ENCODE data around the gene PTRH2.

The PTRH2 gene

DNA sequence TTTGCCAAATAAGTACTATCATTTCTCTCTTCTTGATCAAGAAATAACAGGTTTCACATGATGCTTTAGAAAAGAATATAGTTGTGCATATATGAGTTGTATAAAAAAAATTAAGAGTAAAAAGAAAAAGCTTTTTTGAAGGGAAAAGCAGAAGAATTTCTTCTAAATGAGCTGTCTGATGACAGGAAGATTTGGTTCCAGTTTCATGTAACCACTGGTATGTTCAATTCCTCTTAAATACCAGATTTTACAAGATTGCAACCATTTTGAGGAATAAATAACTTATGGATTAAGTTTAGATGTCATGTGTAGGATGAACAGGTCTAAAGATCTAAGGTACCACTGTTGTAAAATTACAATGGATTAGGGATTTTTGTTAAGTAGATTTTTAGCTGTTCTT lies 45.2 kb upstream of the PTRH2 start:
- H3K4me3 ChIP-seq (ENCODE audit: low read depth, low read length) = no peak overlapping the region
- in situ Hi-C loops (cut with HindIII; ENCODE audit: low sequenced_read_pairs) = no loop called here
- TF ChIP-seq, protein P1, sequence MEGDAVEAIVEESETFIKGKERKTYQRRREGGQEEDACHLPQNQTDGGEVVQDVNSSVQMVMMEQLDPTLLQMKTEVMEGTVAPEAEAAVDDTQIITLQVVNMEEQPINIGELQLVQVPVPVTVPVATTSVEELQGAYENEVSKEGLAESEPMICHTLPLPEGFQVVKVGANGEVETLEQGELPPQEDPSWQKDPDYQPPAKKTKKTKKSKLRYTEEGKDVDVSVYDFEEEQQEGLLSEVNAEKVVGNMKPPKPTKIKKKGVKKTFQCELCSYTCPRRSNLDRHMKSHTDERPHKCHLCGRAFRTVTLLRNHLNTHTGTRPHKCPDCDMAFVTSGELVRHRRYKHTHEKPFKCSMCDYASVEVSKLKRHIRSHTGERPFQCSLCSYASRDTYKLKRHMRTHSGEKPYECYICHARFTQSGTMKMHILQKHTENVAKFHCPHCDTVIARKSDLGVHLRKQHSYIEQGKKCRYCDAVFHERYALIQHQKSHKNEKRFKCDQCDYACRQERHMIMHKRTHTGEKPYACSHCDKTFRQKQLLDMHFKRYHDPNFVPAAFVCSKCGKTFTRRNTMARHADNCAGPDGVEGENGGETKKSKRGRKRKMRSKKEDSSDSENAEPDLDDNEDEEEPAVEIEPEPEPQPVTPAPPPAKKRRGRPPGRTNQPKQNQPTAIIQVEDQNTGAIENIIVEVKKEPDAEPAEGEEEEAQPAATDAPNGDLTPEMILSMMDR (IDR thresholded peaks at IDR 0.05; ENCODE audit: low read depth, low read length) = no peak
- DNase-seq (ENCODE audit: low read depth, low spot score) = peak; percentile 45

DNA sequence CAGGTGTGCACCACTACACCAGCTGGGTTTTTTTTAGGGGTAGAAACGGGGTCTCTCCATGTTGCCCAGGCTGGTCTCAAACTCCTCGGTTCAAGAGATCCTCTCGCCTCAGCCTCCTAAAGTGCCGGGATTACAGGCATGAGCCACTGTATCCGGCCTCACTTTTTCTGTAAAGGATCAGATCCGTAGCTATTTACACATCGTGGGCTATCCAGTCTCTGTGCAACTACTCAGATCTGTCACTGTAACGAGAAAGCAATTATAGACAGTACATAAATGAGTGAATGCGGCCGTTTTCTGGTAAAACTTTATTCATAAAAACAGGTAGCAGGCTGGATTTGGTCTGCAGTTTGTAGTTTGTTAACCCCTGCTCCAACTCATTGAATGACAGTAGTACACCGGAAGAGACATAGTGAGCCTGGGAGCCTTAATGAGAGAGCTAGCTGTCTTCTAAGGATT lies 44.8 kb upstream of the PTRH2 start:
- TF ChIP-seq, protein P1 (IDR thresholded peaks at IDR 0.05; ENCODE audit: low read depth, low read length) = no peak
- DNase-seq (ENCODE audit: low read depth, low spot score) = no peak
- in situ Hi-C loops (cut with HindIII; ENCODE audit: low sequenced_read_pairs) = no loop called here
- no peak overlapping the region for H3K4me3 ChIP-seq (ENCODE audit: low read depth, low read length)

DNA sequence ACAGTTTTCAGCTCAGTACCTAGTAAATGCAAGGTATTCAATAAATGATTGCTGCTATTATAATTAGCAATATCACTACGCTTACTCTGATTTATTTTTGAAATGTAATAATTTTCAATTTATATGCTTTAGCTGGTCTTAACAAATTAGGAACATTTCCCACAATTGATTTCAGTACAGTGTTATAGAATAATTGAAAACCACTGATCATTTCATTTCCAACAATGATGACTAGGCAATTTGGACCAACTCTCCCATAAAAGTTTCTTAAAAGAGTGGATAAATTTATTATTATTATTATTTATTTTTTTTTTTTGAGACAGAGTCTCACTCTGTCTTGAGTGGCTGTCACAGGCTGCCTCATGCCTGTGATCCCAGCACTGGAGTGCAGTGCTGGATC lies 41.4 kb upstream of the PTRH2 start:
- in situ Hi-C loops (cut with HindIII; ENCODE audit: low sequenced_read_pairs) = no loop called here
- TF ChIP-seq, protein P1 (IDR thresholded peaks at IDR 0.05; ENCODE audit: low read depth, low read length) = no peak
- no peak overlapping the region for H3K4me3 ChIP-seq (ENCODE audit: low read depth, low read length)
- no peak for DNase-seq (ENCODE audit: low read depth, low spot score)

DNA sequence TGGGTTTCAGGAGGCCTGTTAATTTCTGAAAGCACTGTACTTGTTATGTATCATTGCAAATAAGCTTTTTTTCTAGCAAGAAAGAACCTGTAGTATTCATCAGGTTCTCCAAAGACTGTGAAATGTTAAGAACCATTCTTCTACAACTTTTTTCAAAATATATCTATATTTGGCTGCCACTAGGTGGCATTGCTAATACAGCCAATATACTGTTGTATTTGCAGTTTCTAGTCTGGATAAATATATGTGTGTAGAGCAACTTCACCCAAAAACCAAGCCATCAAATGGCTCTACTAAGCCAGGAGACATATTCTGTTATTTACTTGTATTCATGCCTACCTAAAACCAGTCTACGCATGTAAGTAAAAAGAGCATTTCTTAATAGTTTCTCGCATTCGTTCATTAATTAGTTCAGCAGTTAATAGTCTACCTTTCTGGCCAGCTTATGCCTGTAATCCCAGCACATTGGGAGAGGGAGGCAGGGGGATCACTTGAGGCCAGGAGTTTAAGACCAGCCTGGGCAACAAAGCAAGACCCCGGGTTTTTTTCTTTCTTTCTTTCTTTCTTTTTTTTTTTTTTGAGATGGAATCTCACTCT lies 39.7 kb upstream of the PTRH2 start:
- TF ChIP-seq, protein P1 (IDR thresholded peaks at IDR 0.05; ENCODE audit: low read depth, low read length) = peak; percentile 56
- in situ Hi-C loops (cut with HindIII; ENCODE audit: low sequenced_read_pairs) = no loop called here
- peak; percentile 82 for DNase-seq (ENCODE audit: low read depth, low spot score)
- no peak overlapping the region for H3K4me3 ChIP-seq (ENCODE audit: low read depth, low read length)

DNA sequence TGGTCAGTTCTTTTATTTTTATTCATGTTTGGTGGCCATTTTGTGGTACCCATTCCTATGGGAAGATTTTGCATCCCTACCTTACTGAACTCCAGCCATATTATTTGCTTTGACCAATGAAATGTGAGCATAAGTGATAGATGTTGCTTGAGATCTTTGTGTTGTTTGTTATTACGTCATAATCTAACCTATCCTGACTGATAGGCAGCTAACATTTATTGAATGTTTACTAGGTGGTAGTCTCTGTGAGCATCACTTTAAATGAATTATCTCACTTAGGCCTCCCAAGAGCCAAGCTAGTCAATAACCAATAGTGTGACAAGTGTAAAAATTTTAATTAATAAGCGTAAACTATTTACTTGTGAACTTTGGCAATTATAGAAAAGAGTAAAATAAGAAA lies 37.8 kb upstream of the PTRH2 start:
- H3K4me3 ChIP-seq (ENCODE audit: low read depth, low read length) = no peak overlapping the region

DNA sequence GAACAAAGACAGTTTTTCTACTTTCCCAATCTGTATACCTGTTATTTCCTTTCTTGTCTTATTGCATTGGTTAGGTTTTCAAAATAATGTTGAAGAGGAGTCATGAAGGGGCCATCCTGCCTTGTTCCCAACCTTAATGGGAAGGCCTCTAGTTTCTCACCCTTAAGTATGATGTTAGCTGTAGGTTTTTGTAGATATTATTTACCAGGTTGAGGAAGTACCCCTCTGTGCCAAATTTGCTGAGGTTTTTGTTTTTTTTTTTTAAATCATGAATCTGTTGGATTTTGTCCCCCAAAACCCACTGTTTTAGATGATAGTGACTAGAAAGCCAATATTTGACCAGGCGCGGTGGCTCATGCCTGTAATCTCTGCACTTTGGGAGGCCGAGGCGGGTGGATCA lies 36.6 kb upstream of the PTRH2 start:
- DNase-seq (ENCODE audit: low read depth, low spot score) = no peak
- no peak overlapping the region for H3K4me3 ChIP-seq (ENCODE audit: low read depth, low read length)
- TF ChIP-seq, protein P1 (IDR thresholded peaks at IDR 0.05; ENCODE audit: low read depth, low read length) = no peak
- in situ Hi-C loops (cut with HindIII; ENCODE audit: low sequenced_read_pairs) = no loop called here

More for the DNA sequence above, 37.8 kb upstream of the PTRH2 start:
- in situ Hi-C loops (cut with HindIII; ENCODE audit: low sequenced_read_pairs) = no loop called here
- TF ChIP-seq, protein P1 (IDR thresholded peaks at IDR 0.05; ENCODE audit: low read depth, low read length) = no peak
- no peak for DNase-seq (ENCODE audit: low read depth, low spot score)
